Liver (tissue), 9 donors: ENCODE data around the gene CPNE4. TPM values are rescaled to one million over a fixed set of nuclear protein-coding genes. Genes with fewer than 3 reads are reported as not detected.

Experiments used
- DNase-seq: peaks from one replicate; pipeline ENCODE4 v3.0.0-alpha.2; 2017; ENCODE audit warnings: low spot score
- H3K27ac ChIP-seq, 2 donors: one replicate each; pipeline ENCODE4 v1.7.0; 2013; ENCODE audit warnings: inconsistent platforms in 2 of 2, low read length in 2 of 2, control low read depth in 1 of 2, low read depth in 1 of 2, mild to moderate bottlenecking in 1 of 2
- H3K27me3 ChIP-seq, 4 donors: one replicate each; pipeline versions ENCODE4 v1.6.1 to v1.7.0; 2013; ENCODE audit warnings: low read length in 3 of 4, inconsistent platforms in 1 of 4, mild to moderate bottlenecking in 1 of 4, moderate library complexity in 1 of 4; ENCODE audit not compliant: control insufficient read depth in 4 of 4, insufficient read depth in 4 of 4
- H3K36me3 ChIP-seq, 4 donors: one replicate each; pipeline versions ENCODE4 v1.6.1 to v1.7.0; 2013; ENCODE audit warnings: low read length in 3 of 4, mild to moderate bottlenecking in 3 of 4, low read depth in 1 of 4, moderate library complexity in 1 of 4; ENCODE audit not compliant: control insufficient read depth in 4 of 4, insufficient read depth in 3 of 4
- H3K4me1 ChIP-seq, 4 donors: one replicate each; pipeline versions ENCODE4 v1.6.1 to v1.7.0; 2013; ENCODE audit warnings: low read length in 3 of 4, mild to moderate bottlenecking in 3 of 4, moderate library complexity in 1 of 4; ENCODE audit not compliant: control insufficient read depth in 4 of 4, insufficient read depth in 4 of 4
- H3K4me3 ChIP-seq, 3 donors: one replicate each; pipeline versions ENCODE4 v1.6.1 to v1.7.0; 2013; ENCODE audit warnings: low read length in 3 of 3, control low read depth in 1 of 3, low read depth in 1 of 3, mild to moderate bottlenecking in 1 of 3
- H3K9ac ChIP-seq, 2 donors: one replicate each; pipeline ENCODE4 v1.7.0; 2013; ENCODE audit warnings: low read length in 2 of 2, mild to moderate bottlenecking in 2 of 2, moderate library complexity in 2 of 2, control low read depth in 1 of 2, low read depth in 1 of 2
- H3K9me3 ChIP-seq, 4 donors: one replicate each; pipeline versions ENCODE4 v1.6.1 to v1.7.0; 2013; ENCODE audit warnings: low read length in 3 of 4; ENCODE audit not compliant: control insufficient read depth in 4 of 4
- ATF3 ChIP-seq: IDR thresholded peaks from 2 replicates; pipeline ENCODE4 v1.6.1; 2016; ENCODE audit warnings: antibody characterized with exemption
- CTCF ChIP-seq: fragments of 150-350 bp; IDR thresholded peaks from 2 replicates; pipeline ENCODE4 v1.5.1; 2017; ENCODE audit warnings: improper control_type of control experiment, low read depth, low read length; ENCODE audit not compliant: missing input control
- EGR1 ChIP-seq, 2 donors: IDR thresholded peaks; 2 replicates each; pipeline ENCODE4 v1.6.1; 2016 to 2018; ENCODE audit warnings: antibody characterized with exemption in 2 of 2, low read depth in 2 of 2
- FOXA1 ChIP-seq: IDR thresholded peaks from 2 replicates; pipeline ENCODE4 v1.6.1; 2016; ENCODE audit warnings: antibody characterized with exemption
- FOXA2 ChIP-seq: IDR thresholded peaks from 2 replicates; pipeline ENCODE4 v1.6.1; 2016; ENCODE audit warnings: antibody characterized with exemption
- GABPA ChIP-seq, 2 donors: IDR thresholded peaks in 1 of 2; conservative IDR thresholded peaks in 1 of 2; 2 replicates each; pipeline ENCODE4 v1.6.1; 2016; ENCODE audit warnings: antibody characterized with exemption in 2 of 2, mild to moderate bottlenecking in 1 of 2, moderate library complexity in 1 of 2
- HNF4A ChIP-seq, 2 donors: conservative IDR thresholded peaks; 2 replicates each; pipeline ENCODE4 v1.6.1; 2016; ENCODE audit warnings: antibody characterized with exemption in 2 of 2, mild to moderate bottlenecking in 2 of 2
- HNF4G ChIP-seq: IDR thresholded peaks from 2 replicates; pipeline ENCODE4 v1.6.1; 2016; ENCODE audit warnings: antibody characterized with exemption
- JUND ChIP-seq, 2 donors: IDR thresholded peaks; 2 replicates each; pipeline ENCODE4 v1.6.1; 2016; ENCODE audit warnings: antibody characterized with exemption in 2 of 2
- MAX ChIP-seq: IDR thresholded peaks from 2 replicates; pipeline ENCODE4 v1.6.1; 2016; ENCODE audit warnings: antibody characterized with exemption
- NR2F2 ChIP-seq: IDR thresholded peaks from 2 replicates; pipeline ENCODE4 v1.6.1; 2016; ENCODE audit warnings: antibody characterized with exemption
- RAD21 ChIP-seq, 2 donors: IDR thresholded peaks; 2 replicates each; pipeline ENCODE4 v1.6.1; 2016; ENCODE audit warnings: antibody characterized with exemption in 2 of 2, mild to moderate bottlenecking in 2 of 2
- REST ChIP-seq: IDR thresholded peaks from 2 replicates; pipeline ENCODE4 v1.6.1; 2016; ENCODE audit warnings: antibody characterized with exemption, mild to moderate bottlenecking
- RXRA ChIP-seq, 2 donors: IDR thresholded peaks; 2 replicates each; pipeline ENCODE4 v1.6.1; 2017 to 2018; ENCODE audit warnings: antibody characterized with exemption in 2 of 2, mild to moderate bottlenecking in 1 of 2
- SP1 ChIP-seq: IDR thresholded peaks from 2 replicates; pipeline ENCODE4 v1.6.1; 2018; ENCODE audit warnings: antibody characterized with exemption, mild to moderate bottlenecking
- TAF1 ChIP-seq: conservative IDR thresholded peaks from 2 replicates; pipeline ENCODE4 v1.6.1; 2016; ENCODE audit warnings: antibody characterized with exemption, mild to moderate bottlenecking
- YY1 ChIP-seq: IDR thresholded peaks from 2 replicates; pipeline ENCODE4 v1.6.1; 2016; ENCODE audit warnings: antibody characterized with exemption, mild to moderate bottlenecking
- ZBTB33 ChIP-seq: IDR thresholded peaks from 2 replicates; pipeline ENCODE4 v1.6.1; 2016; ENCODE audit warnings: antibody characterized with exemption
- WGBS: extraction: QIAGEN DNeasy Blood & Tissue Kit; methylation state at CpG from one replicate; pipeline ENCODE4 v1.1.7; 2013; 5-methylcytosine and 5-hydroxymethylcytosine counted together
- polyA plus RNA-seq, 2 donors: library from polyadenylated mRNA; stranded (reverse) in 1 of 2; unstranded in 1 of 2; fragments of 200-250 nt in 1 of 2; fragments of >200 nt in 1 of 2; fragmentation: Nextera tagmentation in 1 of 2; extraction: Ambion mirVana in 1 of 2; gene quantifications; one replicate each; pipeline versions ENCODE4 v1.2.1 to v1.2.3, GENCODE V29; 2013 to 2015
- total RNA-seq, 2 donors: library from RNA; depleted of rRNA; stranded (reverse); fragments of >200 nt; gene quantifications; one replicate each; pipeline ENCODE4 v1.2.3, GENCODE V29; 2014
- donor health status: healthy.
- donor health status: healthy.
- donor health status: healthy.
- donor health status: healthy.
- donor health status: healthy.

Gene CPNE4
- total and polyA plus RNA-seq, 4 donors: under 0.01 to 0.03 TPM; not detected in 2

- WGBS: 64% methylated on average over 1 of the region's 1 CpG
- Histone ChIP-seq H3K9me3 (no peaks in the 10 kb centered on the region), H3K27ac (no peak overlapping the region), H3K4me1 (no peaks in the 10 kb centered on the region), H3K9ac (no peak overlapping the region), H3K36me3 (no peaks in the 10 kb centered on the region), H3K27me3 (peaks cover 0 to 16% (median 0%) of the 10 kb centered on the region in 4 donors), H3K4me3 (no peak overlapping the region)
- DNase-seq: no peak
- no peak for TF ChIP-seq YY1
- TF ChIP-seq RXRA (IDR thresholded peaks at IDR 0.05): no peak
- TF ChIP-seq CTCF: no peak
- TF ChIP-seq RAD21 (IDR thresholded peaks at IDR 0.05): no peak
- no peak for TF ChIP-seq HNF4A (conservative IDR thresholded peaks at IDR 0.05)
- no peak for TF ChIP-seq JUND (IDR thresholded peaks at IDR 0.05)
- TF ChIP-seq FOXA2: no peak
- TF ChIP-seq ZBTB33: no peak
- TF ChIP-seq GABPA (IDR thresholded peaks at IDR 0.05 in 1 of 2, conservative IDR thresholded peaks at IDR 0.05 in 1 of 2): no peak
- TF ChIP-seq ATF3: no peak
- TF ChIP-seq HNF4G: no peak
- no peak for TF ChIP-seq TAF1
- no peak for TF ChIP-seq NR2F2
- no peak for TF ChIP-seq EGR1 (IDR thresholded peaks at IDR 0.05; ENCODE audit: low read depth in 2 of 2)
- TF ChIP-seq FOXA1: no peak
- TF ChIP-seq SP1: no peak
- TF ChIP-seq MAX: no peak
Observed at GRCh38 chr3:132001036-132001435, 33.8 kb downstream of the CPNE4 start.

- Histone ChIP-seq H3K4me1 (no peaks in the 10 kb centered on the region), H3K27ac (no peak overlapping the region), H3K9me3 (no peaks in the 10 kb centered on the region), H3K27me3 (peaks cover 0 to 11% (median 0%) of the 10 kb centered on the region in 4 donors), H3K9ac (no peak overlapping the region), H3K36me3 (no peaks in the 10 kb centered on the region), H3K4me3 (no peak overlapping the region)
- no peak for DNase-seq
- WGBS: 31% methylated on average over 1 of the region's 1 CpG
- no peak for TF ChIP-seq JUND (IDR thresholded peaks at IDR 0.05)
- no peak for TF ChIP-seq TAF1
- no peak for TF ChIP-seq GABPA (IDR thresholded peaks at IDR 0.05 in 1 of 2, conservative IDR thresholded peaks at IDR 0.05 in 1 of 2)
- TF ChIP-seq MAX: no peak
- no peak for TF ChIP-seq ZBTB33
- TF ChIP-seq FOXA1: no peak
- no peak for TF ChIP-seq REST
- no peak for TF ChIP-seq RXRA (IDR thresholded peaks at IDR 0.05)
- no peak for TF ChIP-seq YY1
- no peak for TF ChIP-seq HNF4A (conservative IDR thresholded peaks at IDR 0.05)
Observed at GRCh38 chr3:131998027-131998426, 36.8 kb downstream of the CPNE4 start.
